ENCODE measurements around the gene FHIT.

DNA sequence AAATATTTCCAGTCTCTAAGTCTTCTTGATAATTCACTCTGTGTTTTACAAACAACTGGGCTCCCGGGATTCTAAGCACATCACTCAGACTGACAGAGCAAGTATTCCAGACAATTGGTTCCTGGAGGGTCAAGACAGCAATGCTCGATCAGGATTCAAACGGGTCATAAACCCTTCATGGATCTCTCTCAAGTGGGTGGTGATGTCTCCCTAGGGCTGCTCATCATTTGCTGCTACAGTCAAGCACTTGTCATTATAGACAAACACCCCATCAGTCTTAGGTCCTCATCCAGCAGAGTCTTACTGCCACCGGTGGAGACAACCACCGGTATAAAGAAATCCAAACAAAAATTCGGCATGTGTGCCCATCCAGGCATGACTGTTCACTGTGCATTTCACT is 921.1 kb downstream of the FHIT start:
- TF ChIP-seq, protein P1, sequence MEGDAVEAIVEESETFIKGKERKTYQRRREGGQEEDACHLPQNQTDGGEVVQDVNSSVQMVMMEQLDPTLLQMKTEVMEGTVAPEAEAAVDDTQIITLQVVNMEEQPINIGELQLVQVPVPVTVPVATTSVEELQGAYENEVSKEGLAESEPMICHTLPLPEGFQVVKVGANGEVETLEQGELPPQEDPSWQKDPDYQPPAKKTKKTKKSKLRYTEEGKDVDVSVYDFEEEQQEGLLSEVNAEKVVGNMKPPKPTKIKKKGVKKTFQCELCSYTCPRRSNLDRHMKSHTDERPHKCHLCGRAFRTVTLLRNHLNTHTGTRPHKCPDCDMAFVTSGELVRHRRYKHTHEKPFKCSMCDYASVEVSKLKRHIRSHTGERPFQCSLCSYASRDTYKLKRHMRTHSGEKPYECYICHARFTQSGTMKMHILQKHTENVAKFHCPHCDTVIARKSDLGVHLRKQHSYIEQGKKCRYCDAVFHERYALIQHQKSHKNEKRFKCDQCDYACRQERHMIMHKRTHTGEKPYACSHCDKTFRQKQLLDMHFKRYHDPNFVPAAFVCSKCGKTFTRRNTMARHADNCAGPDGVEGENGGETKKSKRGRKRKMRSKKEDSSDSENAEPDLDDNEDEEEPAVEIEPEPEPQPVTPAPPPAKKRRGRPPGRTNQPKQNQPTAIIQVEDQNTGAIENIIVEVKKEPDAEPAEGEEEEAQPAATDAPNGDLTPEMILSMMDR (IDR thresholded peaks at IDR 0.05 in 4 of 5, conservative IDR thresholded peaks at IDR 0.05 in 1 of 5): no peak
- no peak for TF ChIP-seq POLR2A (IDR thresholded peaks at IDR 0.05)
